ENCODE measurements around the gene PTBP1. TPM values are rescaled to one million over a fixed set of nuclear protein-coding genes. Genes with fewer than 3 reads are reported as not detected.
"Not testable (repeated sequence)": the region's sequence is repeated elsewhere in the genome, so short reads cannot be mapped to it uniquely, and the experiment has no call there.

PTBP1 gene
- polyA plus RNA-seq, 6 donors from 2014 or later, result 70.5 to 209 (median 124) TPM

GRCh38 chr19:813219-814151, 16.2 kb downstream of the PTBP1 start:
- Mint-ChIP-seq H3K9me3 (peaks cover 0 to 13% (median 0%) of the 10 kb centered on the region in 7 donors), H3K4me1 (peaks cover 8 to 17% (median 13%) of the 10 kb centered on the region in 3 donors), H3K36me3 (peaks cover 0 to 18% of the 10 kb centered on the region in 2 donors), H3K27ac (peak overlapping the region in 3 of 6 donors; percentile 33 to 83 (median 71)), H3K27me3 (no peaks in the 10 kb centered on the region), H3K4me3 (no peak overlapping the region)
- no peak for ATAC-seq (ENCODE audit: low read depth in 2 of 2)
- no peak for DNase-seq

GRCh38 chr19:814152-815078, 17.2 kb downstream of the PTBP1 start:
- ATAC-seq (ENCODE audit: low read depth in 2 of 2) (no peak), DNase-seq (no peak)
- Mint-ChIP-seq H3K27me3 (no peaks in the 10 kb centered on the region), H3K27ac (peak overlapping the region in 4 of 6 donors; percentile 4 to 83 (median 52)), H3K36me3 (peaks cover 0 to 18% of the 10 kb centered on the region in 2 donors), H3K4me1 (peaks cover 8 to 17% (median 13%) of the 10 kb centered on the region in 3 donors), H3K4me3 (peak overlapping the region in 2 of 8 donors; percentile 29 to 72), H3K9me3 (peaks cover 0 to 13% (median 0%) of the 10 kb centered on the region in 7 donors)

GRCh38 chr19:815079-815774, 18.0 kb downstream of the PTBP1 start:
- Mint-ChIP-seq H3K36me3 (peaks cover 0 to 18% of the 10 kb centered on the region in 2 donors), H3K27me3 (no peaks in the 10 kb centered on the region), H3K9me3 (peaks cover 0 to 13% (median 0%) of the 10 kb centered on the region in 7 donors), H3K4me1 (peaks cover 8 to 17% (median 13%) of the 10 kb centered on the region in 3 donors), H3K4me3 (no peak overlapping the region), H3K27ac (peak overlapping the region in 1 of 6 donors; percentile 71)
- peak in 1 of 2 donors; percentile 10 for ATAC-seq (ENCODE audit: low read depth in 2 of 2)
- DNase-seq, result no peak

- peaks cover 0 to 13% (median 0%) of the 10 kb centered on the region in 7 donors for H3K9me3 Mint-ChIP-seq
- H3K27ac Mint-ChIP-seq, result peak overlapping the region in 2 of 6 donors; percentile 10 to 69
- H3K4me3 Mint-ChIP-seq, result peak overlapping the region in 1 of 8 donors; percentile 53
- no peaks in the 10 kb centered on the region for H3K27me3 Mint-ChIP-seq
- DNase-seq, result no peak
- H3K4me1 Mint-ChIP-seq, result peaks cover 8 to 17% (median 13%) of the 10 kb centered on the region in 3 donors
- ATAC-seq (ENCODE audit: low read depth in 2 of 2), result no peak
- peaks cover 0 to 18% of the 10 kb centered on the region in 2 donors for H3K36me3 Mint-ChIP-seq
These were observed 18.7 kb downstream of the PTBP1 start for GRCh38 chr19:815775-816499.

- Mint-ChIP-seq H3K9me3 (peaks cover 0 to 13% (median 0%) of the 10 kb centered on the region in 7 donors), H3K36me3 (peaks cover 0 to 18% of the 10 kb centered on the region in 2 donors), H3K27ac (peak overlapping the region in 2 of 6 donors; percentile 10 to 65), H3K4me1 (peaks cover 8 to 20% (median 13%) of the 10 kb centered on the region in 3 donors), H3K27me3 (no peaks in the 10 kb centered on the region), H3K4me3 (peak overlapping the region in 2 of 8 donors; percentile 16 to 53)
- no peak for DNase-seq
- ATAC-seq (ENCODE audit: low read depth in 2 of 2), result no peak
These were observed 19.2 kb downstream of the PTBP1 start for GRCh38 chr19:816500-816857.

GRCh38 chr19:820212-820611, 23.0 kb downstream of the PTBP1 start:
- not testable (repeated sequence) for DNase-seq; H3K4me3 Mint-ChIP-seq; ATAC-seq (ENCODE audit: low read depth in 2 of 2)
- H3K27ac Mint-ChIP-seq, result peak overlapping the region in 1 of 6 donors; percentile 73
- peaks cover 0 to 24% (median 16%) of the 10 kb centered on the region in 3 donors for H3K27me3 Mint-ChIP-seq
- peaks cover 0 to 13% (median 0%) of the 10 kb centered on the region in 7 donors for H3K9me3 Mint-ChIP-seq
- H3K4me1 Mint-ChIP-seq, result peaks cover 9 to 18% (median 11%) of the 10 kb centered on the region in 3 donors
- peaks cover 0 to 18% of the 10 kb centered on the region in 2 donors for H3K36me3 Mint-ChIP-seq

GRCh38 chr19:821231-821824, 24.1 kb downstream of the PTBP1 start:
- peaks cover 0 to 9% of the 10 kb centered on the region in 2 donors for H3K36me3 Mint-ChIP-seq
- peaks cover 0 to 34% (median 17%) of the 10 kb centered on the region in 3 donors for H3K27me3 Mint-ChIP-seq
- peak overlapping the region in 2 of 8 donors; percentile 52 to 54 for H3K4me3 Mint-ChIP-seq
- DNase-seq (no peak), ATAC-seq (ENCODE audit: low read depth in 2 of 2) (no peak)
- H3K4me1 Mint-ChIP-seq, result peaks cover 8 to 10% (median 8%) of the 10 kb centered on the region in 3 donors
- H3K9me3 Mint-ChIP-seq, result peaks cover 0 to 6% (median 0%) of the 10 kb centered on the region in 7 donors
- H3K27ac Mint-ChIP-seq, result no peak overlapping the region

GRCh38 chr19:821825-822503, 24.7 kb downstream of the PTBP1 start, which contains the start of gene PLPPR3:
Gene PLPPR3, minus strand, starts transcription at chr19:821955. Its CDS starts 396 bp downstream, at chr19:821559.
- no peak for ATAC-seq (ENCODE audit: low read depth in 2 of 2)
- Mint-ChIP-seq H3K4me1 (peaks cover 2 to 4% (median 4%) of the 10 kb centered on the region in 3 donors), H3K9me3 (peaks cover 0 to 1% (median 0%) of the 10 kb centered on the region in 7 donors), H3K27ac (peak within 1 kb of the TSS in 1 of 6 donors; percentile 85), H3K4me3 (peak within 1 kb of the TSS in 4 of 8 donors; percentile 3 to 54 (median 32)), H3K27me3 (peaks cover 0 to 34% (median 17%) of the 10 kb centered on the region in 3 donors), H3K36me3 (peaks cover 0 to 3% of the 10 kb centered on the region in 2 donors)
- DNase-seq, result no peak

GRCh38 chr19:823565-824121, 26.4 kb downstream of the PTBP1 start:
- ATAC-seq (ENCODE audit: low read depth in 2 of 2) (no peak), DNase-seq (no peak)
- Mint-ChIP-seq H3K27me3 (peaks cover 0 to 39% (median 17%) of the 10 kb centered on the region in 3 donors), H3K36me3 (no peaks in the 10 kb centered on the region), H3K27ac (no peak overlapping the region), H3K4me3 (peak overlapping the region in 2 of 8 donors; percentile 39 to 41), H3K9me3 (no peaks in the 10 kb centered on the region), H3K4me1 (peaks cover 0 to 4% (median 4%) of the 10 kb centered on the region in 3 donors)

GRCh38 chr19:824885-825284, 27.6 kb downstream of the PTBP1 start:
- no peak overlapping the region for H3K27ac Mint-ChIP-seq
- no peaks in the 10 kb centered on the region for H3K36me3 Mint-ChIP-seq
- H3K4me1 Mint-ChIP-seq, result peaks cover 0 to 7% (median 4%) of the 10 kb centered on the region in 3 donors
- H3K4me3 Mint-ChIP-seq, result peak overlapping the region in 1 of 8 donors; percentile 47
- no peak for ATAC-seq (ENCODE audit: low read depth in 2 of 2)
- DNase-seq, result no peak
- H3K9me3 Mint-ChIP-seq, result no peaks in the 10 kb centered on the region
- peaks cover 0 to 48% (median 17%) of the 10 kb centered on the region in 3 donors for H3K27me3 Mint-ChIP-seq

Data from naive B cell (primary cell).